NCI-H82 (cell line): ENCODE measurements around the gene C10orf62.
A peak's percentile ranks its signal among the peaks of the same experiment; 100 is the strongest.
"Not testable (repeated sequence)": the region's sequence is repeated elsewhere in the genome, so short reads cannot be mapped to it uniquely, and the experiment has no call there.

ENCODE experiments used
- DNase-seq: peaks from one replicate; lab custom pipeline; 2025; lab: John Stamatoyannopoulos, UW

C10orf62 gene, protein sequence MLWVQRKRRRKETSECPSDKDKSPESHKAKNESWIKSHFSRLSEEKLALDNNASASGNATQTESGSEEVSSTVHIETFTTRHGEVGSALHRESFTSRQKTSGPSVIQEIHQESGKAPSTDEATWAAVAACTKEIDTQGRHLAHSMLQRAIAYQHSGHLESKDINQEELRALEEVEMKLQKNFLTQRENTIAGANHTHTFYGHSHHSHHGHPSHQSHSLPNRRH

DNA sequence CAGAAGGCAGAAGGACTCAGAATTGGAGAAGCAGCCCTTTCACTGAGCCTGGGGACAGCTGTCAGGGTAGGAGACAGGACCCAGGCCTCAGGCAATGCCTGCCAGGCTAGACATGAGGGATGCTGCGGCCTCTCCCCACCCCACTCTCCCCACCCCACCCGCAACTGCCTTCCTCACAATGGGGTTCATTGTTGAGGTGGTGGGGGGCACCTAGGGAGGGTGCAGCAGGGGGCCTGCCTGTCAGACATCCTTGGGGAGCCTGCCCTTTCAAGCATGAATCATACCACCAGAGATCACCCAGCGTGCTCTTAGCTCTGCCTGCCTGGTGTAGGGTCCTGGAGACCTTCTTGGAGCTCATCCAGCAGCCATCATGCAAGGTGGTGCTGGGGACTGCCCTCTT is at the start of gene C10orf62:
Gene C10orf62 (plus strand): TSS at position 243 of the 400 bp plus-strand sequence. CDS start 177 bp downstream, outside the sequence.
- no peak for DNase-seq

DNA sequence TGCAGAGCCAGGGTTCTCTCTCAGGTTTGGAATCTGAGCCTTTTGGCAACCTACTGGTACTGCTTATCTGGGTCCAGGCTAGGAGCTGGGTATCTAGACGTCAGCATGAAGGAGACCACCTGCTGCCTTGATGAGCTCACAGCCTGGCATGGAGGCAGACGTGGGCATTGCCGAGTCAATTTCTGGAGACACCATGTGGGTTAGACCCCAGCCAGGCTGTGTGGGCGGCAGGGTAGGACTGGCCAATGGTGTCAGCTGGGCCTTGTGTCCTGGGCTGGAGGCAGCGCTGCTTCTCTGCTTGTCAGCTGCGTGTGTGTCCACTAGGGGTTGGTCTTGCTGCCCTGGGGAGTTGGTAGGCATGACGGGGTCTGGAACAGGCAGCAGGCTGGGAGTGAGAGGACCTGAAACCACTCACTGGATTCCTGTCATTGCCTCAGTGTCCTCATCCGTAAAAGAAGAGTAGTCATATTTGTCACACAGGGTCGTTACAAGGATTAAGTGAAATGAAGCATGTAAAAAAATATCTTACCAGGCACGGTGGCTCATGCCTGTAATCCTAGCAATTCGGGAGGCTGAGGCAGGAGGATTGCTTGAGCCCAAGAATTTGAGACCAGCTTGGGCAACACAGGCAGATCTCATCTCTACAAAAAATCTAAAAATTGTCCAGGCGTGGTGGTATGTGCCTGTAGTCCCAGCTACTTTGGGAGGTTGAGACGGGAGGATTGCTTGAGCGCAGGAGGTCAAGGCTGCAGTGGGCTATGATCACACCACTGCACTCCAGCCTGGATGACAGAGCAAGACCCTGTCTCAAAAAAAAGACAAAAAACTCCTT is 48.6 kb upstream of the C10orf62 start:
- no peak for DNase-seq

DNA sequence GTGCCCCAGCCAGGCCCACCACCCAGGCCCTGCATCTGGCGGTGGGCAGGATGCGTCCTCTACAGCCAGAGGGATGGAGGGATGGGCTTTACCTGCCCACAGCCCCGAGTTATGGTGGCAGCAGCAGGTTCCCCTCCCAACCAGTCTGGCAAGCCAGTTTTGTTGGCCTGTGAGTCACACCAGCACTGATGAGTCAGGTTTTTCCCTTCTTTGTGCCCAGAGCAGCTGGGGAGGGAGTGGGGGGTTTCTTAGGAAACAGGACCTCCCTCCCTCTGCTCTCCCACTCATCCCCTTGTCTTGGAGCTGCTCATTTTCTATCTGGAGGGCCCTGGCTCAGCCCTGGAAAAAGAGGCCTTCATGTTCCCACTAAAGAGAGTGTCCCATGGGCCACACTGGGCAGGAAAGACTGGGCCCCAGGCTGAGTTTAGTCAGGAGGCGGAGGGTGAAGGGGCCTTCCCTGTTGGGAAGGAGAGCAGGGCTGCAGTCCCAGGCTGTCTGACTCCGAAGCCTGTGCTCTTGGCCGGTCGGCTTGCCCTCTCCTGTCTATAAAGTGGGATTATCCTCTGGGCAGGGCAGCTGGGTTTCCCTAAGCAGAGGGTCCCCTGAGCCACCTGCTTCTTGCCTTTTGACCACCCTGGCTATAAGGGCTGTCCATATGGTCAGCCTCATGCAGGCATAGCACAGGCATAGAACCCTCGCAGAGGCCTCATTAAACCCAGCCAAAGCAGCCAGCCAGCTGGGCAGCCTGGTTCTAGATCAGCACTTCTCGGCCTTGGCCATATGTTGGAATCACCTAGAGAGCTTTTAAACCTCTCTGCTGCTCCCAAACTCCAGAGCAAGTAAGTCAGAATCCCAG is 47.1 kb upstream of the C10orf62 start:
- peak; percentile 73 for DNase-seq

DNA sequence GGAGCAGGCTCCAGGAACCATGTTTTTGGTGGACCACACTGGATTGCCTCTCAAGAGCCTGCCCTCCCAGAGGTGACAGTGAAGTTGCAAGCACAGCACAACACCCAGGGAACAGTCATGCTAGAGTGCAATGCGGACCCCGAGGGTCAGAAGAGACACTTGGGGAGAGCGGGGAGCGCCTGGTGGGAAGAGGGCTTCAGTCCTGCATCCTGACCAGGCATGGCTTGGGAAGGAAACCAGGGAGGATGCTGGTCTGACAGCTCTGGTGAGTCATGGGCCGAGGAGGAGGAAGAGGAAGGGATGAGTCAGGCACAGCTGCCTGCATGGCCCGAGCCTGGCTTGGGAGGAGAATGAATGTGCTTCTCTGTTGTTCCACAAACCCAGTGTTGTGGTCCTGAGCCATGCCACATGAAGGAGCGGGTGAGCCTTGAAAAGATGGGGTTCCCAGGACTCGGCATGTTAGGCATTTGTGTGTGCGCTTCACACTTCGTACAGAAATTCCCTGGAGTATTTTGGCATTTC is 46.4 kb upstream of the C10orf62 start:
- no peak for DNase-seq

DNA sequence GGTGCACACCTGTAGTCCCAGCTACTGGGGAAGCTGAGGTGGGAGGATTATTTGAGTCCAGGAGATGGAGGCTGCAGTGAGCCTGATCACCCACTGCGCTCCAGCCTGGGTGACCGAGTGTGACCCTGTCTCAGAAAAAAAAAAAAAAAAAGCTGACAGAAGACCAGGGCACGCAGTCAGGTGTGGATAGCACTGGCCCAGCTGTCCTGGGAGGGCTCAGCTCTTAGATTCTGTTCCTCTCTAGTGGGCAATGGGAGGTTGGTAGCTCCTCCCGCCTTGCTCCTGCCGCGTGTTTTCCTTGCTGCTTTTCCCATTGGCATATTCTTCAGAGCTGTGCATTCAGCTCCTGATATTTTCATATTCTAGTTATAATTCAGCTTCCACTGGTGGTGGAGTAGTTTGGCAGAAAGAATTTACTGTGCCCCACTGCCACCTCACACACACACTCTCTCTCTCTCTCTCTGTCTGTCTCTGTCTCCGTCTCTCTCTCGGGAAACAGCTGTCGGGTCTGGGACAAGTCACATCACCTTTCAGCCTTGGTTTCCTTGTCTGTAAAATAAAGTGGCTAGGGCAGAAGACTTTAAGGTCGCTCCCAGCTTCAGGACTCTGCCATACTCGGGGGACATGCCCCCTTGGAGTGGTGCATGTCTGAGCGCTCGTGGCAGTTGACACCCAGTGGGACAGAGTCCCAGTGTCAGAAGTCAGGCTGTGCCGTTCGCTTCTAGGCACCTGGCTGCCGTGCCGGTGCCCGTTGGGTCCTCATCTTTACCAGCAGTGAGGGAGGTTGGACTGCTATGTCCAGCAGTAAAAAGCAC is 42.9 kb upstream of the C10orf62 start:
- DNase-seq: no peak

DNA sequence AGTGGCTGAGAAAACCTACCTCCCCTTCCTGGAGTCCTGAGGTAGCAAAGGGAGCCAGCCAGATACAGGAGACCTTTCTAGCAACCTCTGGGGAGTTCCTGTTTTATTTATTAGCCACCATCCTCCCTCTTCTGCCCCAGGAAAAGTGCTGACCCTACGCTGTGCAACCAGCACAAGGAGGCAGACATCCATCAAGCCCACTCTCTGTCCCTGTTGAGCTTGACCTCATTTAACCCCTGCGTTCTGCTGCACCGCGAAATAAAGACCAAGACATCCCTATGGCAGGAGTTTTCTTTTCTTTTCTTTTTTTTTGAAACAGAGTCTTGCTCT is 42.3 kb upstream of the C10orf62 start:
- DNase-seq: no peak

DNA sequence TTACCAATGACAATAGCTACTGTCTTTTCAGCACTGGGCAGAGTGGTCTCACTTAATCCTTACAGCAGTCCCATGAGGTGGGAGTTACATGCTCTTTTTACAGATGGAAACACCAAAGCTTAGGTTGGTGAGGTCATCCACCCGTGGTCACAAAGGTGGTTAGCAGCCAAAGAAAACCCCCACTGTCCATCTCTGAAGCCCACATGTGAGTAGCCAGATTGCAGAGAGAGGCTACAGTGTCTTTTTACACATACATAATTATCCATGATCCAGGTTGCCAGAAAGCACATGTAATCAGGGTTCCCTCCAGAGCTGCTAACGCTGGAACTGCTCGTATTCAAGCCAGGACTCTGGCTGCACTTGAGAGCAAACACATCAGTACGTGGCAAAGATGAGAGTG is 41.6 kb upstream of the C10orf62 start:
- no peak for DNase-seq

DNA sequence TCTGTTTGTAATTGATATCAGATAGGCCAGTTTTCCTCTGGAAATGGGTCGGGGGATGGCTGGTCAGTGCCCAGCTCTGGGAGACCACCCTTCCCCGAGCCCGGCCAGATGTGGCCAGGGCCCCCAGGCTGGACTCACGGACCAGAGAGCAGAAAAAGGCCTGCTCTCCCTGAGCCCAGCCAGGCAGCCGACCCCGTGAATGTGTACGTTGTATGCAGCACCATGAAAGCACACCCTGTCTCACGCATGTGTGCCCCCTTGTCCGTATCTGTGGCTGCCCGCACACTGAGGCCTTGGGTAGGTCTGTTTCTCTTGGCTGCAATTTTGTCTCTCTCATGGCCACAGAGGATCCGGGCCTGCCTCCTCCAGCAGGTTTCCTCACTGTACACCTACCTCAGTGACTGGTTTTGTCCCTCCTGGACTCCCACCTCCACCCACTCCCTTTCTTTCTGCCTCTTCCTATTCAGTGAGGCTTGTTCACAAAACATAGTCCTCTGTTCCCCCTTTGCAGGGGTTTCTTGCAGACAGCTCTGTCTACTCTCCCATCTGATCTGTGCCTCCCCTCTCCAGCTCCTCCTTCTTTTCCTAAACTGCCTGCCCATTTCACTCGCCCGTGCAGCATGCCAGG is 40.6 kb upstream of the C10orf62 start:
- no peak for DNase-seq

DNA sequence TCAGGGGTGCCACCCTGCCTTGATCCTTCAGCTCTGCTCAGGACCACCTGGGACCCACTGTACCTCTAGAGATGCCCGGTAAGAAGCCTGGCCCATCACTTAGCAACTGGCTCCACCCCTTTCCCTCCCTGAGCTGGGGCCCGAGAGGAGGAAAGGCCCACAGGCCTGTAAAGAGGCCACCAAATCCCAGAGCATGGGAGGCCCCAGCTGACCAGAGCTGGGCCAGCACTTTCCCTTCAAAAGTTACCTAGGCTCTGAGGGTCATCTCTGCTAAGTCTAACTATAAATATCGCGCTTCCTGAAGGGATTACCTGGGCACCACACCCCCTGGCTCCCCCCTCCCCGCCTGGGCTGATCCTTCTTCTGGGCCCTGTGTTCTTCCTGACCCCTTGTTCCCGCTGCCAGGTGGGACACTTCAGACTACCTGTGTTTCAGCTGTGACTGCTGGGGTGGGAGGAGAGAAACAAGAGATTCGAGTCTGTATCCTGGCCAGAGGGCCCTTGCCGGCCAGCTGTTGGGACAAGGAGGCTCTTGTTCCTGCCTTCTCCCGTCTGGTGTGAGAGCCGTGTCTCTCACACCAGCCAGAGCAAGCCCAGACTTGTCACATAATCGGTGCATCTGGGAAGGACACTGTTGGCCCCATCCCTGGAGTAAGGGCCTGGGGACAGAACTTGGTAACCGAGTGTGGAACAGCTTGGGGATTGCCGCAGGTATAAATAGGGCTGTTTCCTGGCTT is 39.8 kb upstream of the C10orf62 start:
- DNase-seq: no peak

DNA sequence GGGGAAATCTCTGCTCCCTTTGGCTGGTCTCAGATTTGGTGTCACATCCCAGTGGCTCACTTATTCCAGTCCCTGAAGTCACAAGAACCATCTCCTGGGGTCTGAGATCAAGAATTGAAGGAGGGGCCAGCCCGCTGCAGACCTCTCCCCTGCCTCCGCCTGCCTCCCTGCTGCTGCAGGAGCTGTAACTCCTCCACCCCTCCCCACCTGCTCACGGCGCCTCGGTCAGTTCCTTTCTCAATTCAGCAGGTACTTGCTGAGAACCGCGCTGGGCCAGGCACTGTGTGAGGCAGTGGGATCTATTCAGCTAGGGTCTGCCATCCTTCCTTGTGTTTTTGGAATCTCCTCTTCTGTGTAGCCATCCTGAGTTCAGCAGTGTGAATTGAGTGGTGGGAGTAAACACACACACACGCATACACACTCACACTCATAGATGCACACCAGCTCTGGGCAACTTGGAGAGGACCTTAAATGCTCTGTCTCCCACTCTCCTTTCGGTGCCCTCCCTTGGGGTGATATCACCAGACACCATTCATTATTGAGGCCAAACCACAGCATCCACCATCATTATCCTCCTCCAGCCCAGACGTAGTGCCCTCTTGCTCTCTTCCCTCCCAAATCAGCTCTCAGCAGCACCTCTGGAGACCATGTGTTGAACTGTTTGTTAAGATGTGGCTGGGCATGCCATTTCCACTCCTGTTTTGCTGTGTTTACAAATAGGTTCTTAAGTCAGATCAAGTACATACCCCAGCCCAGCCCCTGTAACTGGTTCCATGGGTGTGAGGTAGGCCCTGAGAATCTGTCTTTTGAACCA is 39.0 kb upstream of the C10orf62 start:
- no peak for DNase-seq

DNA sequence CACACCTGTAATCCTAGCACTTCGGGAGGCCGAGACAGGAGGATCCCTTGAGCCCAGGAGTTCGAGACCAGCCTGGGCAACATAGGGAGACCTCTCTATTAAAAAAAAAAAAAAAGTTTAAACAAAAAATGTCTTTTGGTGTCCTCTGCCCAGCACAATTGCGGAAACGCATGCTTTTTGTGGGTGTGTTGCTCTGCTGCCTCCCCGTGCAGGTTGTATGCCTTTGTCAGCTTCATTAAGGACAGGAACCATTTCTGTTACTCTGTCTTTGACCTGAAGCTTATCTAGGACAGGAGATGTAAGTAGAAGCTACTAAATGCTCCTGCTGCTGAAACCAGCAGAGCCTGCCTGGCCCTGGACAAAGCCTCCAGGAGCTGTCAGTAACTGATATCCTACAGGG is 38.2 kb upstream of the C10orf62 start:
- DNase-seq: no peak

DNA sequence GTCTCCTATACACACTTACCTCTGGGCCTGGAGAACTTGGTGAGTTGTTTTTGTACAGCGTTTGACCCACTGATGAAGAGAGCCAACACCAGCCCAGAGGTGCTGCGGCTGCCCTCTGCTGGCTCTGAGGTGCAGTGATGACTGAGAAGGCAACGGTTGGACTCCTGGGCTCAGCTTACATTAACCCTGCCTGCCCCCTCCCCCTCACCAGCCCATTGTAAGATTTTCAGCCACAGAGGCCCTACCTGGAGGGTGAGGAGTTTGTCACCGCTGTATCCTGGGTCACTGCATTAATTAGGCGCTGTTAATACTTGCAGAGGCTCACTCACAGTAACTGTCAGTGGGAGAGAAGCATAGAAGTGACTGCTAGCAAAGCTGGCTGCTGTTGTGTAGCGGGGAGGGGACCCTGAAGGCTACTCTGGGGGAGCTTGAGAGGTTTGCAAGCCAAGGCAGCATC is 35.9 kb upstream of the C10orf62 start:
- DNase-seq: peak; percentile 70

DNA sequence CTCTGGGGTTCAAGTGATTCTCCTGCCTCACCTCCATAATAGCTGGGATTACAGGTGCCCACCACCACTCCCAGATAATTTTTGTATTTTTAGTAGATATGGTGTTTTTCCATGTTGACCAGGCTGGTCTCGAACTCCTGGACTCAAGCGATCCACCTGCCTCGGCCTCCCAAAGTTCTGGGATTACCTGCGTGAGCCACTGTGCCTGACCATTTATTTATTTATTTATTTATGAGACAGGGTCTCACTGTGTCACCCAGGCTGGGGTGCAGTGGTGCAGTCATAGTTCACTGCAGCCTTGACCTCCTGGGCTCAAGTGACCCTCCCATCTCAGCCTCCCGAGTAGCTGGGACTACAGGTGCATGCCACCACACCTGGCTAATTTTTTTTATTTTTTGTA is 35.2 kb upstream of the C10orf62 start:
- not testable (repeated sequence) for DNase-seq

DNA sequence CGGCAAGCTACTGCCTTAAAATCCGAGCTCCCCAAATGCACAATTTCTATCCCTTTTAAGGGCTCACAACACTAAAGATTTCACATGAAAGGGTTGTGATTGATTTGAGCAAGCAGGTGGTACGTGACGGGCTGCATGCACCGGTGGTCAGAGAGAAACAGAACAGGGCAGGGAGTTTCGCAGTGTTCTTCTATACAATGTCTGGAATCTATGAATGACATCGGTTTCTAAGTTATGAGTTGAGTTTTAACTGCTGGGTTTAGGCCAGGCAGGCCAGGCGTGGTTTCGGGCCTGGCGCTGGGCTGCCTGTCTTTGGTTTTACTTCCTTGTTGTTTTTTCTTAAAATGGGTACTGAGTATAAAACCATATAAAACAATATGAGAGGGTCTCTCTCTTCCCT is 34.0 kb upstream of the C10orf62 start:
- not testable (repeated sequence) for DNase-seq

DNA sequence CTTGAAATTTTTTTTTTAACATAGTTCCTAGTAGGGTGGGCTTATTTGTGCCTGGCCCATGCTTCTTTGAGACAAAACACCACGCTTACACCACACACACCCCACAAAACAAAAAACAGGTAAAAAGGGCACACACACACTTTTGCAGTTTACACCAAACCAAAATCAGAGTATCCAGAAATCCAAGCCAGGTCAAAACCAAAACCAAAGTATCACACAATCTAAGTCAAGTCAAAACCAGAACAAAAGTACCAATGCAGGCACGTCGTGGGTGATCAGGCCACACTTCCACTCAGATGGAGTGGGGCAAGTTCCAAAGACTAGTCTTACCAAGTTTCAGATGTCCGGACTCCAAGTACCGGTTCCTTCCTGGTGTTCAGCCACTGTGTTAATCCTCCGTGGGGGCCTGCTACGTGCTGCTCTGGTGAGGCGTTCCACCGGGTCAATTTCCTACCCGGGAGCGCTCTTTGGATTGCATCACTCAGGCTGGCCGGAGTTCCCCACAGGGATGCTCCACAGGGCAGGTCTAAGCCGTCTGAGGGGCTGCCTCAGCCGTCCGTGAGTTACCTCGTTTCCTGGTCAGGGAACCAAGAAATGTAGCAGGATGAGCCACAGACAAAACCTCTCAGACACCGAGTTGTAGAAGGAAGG is 28.7 kb upstream of the C10orf62 start:
- not testable (repeated sequence) for DNase-seq

DNA sequence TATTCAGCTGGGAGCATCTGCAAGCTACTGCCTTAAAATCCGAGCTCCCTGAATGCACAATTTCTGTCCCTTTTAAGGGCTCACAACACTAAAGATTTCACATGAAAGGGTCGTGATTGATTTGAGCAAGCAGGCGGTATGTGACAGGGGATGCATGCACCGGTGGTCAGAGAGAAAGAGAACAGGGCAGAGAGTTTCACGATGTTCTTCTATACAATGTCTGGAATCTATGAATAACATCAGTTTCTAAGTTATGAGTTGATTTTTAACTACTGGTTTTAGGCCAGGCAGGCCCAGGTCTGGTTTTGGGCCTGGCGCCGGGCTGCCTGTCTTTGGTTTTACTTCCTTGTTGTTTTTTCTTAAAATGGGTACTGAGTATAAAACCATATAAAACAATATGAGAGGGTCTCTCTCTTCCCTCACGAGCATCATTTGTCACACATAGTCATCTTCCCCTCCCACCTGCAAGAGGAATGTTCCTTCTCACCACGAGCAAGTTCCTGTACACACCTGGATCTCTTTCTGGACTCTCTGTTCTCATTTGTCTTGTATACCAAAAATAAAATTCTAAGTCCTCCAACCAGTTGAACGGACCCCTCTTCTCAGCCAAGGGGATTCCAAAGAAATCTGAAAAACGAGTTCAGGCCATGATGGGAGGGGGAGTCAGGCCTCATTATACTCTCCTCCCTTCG is 28.0 kb upstream of the C10orf62 start:
- DNase-seq: not testable (repeated sequence)

DNA sequence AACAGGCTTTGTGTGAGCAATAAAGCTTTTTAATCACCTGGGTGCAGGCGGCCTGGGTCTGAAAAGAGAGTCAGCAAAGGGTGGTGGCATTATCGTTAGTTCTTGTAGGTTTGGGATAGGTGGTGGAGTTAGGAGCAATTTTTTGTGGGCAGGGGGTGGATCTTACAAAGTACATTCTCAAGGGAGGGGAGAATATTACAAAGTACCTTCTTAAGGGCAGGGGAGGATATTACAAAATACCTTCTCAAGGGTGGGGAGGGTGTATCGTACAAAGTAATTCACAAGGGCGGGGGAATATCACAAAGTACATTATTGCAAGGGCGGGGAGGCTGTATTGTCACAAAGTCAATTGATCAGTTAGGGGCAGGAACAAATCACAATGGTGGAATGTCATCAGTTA is 27.2 kb upstream of the C10orf62 start:
- DNase-seq: not testable (repeated sequence)

DNA sequence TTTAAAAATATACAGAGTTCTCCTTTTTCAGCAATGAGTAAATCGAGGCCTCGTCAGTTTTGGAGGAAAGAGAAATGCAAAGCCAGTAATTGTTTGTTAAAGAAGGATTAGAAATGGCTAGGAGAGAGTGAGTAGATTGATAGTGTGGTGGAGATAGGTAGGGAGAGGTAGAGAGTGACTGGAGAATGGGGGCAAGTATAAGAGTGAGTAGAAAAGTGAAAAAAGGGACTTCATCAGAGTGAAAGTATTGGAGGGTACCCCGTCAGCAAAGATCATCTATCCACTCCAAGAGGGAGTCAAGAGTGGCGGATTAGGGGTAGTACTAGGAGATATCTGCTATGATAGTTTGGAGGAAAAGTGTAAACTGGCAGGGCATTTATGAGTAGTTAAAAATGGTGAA is 26.2 kb upstream of the C10orf62 start:
- DNase-seq: no peak
